ENCODE data around the gene RPS24. TPM values are rescaled to one million over a fixed set of nuclear protein-coding genes. Genes with fewer than 3 reads are reported as not detected.
"Not testable (repeated sequence)": the region's sequence is repeated elsewhere in the genome, so short reads cannot be mapped to it uniquely, and the experiment has no call there.

RPS24 gene
- total and polyA plus RNA-seq, 2 of the 13 experiments (the other 11 are each of a cell fraction or from before 2014, with no cell fraction given), result 2,690 to 3,319 TPM

DNA sequence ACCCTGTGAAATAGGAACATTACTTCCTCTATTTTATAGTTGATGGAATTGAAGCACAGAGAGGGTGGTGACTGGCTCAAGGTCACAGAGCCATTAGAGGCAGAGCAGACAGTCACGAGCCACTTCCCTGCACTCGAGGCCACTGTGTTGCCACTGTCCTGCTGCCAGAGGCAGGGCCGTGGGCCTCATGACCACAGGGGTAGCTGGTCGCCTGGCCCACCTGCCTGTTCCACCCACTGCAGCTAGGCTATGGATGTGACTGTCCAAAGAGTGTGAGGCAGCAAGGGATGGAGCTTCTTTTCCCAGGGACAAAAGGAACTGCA, 38.2 kb downstream of the RPS24 start:
- H4K20me1 ChIP-seq (ENCODE audit: insufficient read depth, low read length), result no peaks in the 10 kb centered on the region
- FAIRE-seq (no peak), DNase-seq (ENCODE audit: low spot score) (no peak), ATAC-seq (no peak)
- H3K79me2 ChIP-seq (ENCODE audit: insufficient read depth, low read length), result no peaks in the 10 kb centered on the region
- H3K4me3 ChIP-seq (replicated peaks in 1 of 3; ENCODE audit: insufficient read depth in 1 of 3, low read depth in 2 of 3, low read length in 3 of 3), result no peak overlapping the region
- H3K27me3 ChIP-seq (ENCODE audit: control insufficient read depth in 1 of 2, insufficient read depth in 2 of 2, low read length in 2 of 2), result no peaks in the 10 kb centered on the region
- no peak overlapping the region for H3K4me2 ChIP-seq (ENCODE audit: low read depth, low read length)
- H3K9me3 ChIP-seq (ENCODE audit: low read length), result no peaks in the 10 kb centered on the region
- no peak overlapping the region for H2AFZ ChIP-seq (ENCODE audit: low read length)
- TF ChIP-seq ZNF331 (CRISPR knock-in tag; IDR thresholded peaks at IDR 0.05) (no peak), ZNF768 (CRISPR knock-in tag; IDR thresholded peaks at IDR 0.05) (peak; percentile 88; the same call in 1 of the 2 replicates)
- TF ChIP-seq, protein P1, sequence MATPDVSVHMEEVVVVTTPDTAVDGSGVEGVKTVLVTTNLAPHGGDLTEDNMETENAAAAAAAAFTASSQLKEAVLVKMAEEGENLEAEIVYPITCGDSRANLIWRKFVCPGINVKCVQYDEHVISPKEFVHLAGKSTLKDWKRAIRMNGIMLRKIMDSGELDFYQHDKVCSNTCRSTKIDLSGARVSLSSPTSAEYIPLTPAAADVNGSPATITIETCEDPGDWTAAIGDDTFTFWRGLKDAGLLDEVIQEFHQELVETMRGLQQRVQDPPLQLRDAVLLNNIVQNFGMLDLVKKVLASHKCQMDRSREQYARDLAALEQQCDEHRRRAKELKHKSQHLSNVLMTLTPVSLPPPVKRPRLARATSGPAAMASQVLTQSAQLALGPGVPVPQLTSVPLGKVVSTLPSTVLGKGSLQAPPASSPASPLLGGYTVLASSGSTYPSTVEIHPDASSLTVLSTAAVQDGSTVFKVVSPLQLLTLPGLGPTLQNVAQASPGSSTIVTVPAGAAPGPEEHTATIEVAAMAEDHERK (CRISPR knock-in tag; IDR thresholded peaks at IDR 0.05; ENCODE audit: low read depth), result no peak
- H3K27ac ChIP-seq (ENCODE audit: extremely low read length, insufficient read depth, low read length), result no peak overlapping the region
- no TSS peak for BruUV-seq (replicated peaks)
- CTCF ChIA-PET (ENCODE audit: low intra/inter-chr PET ratio, low total read pairs), result no interaction called here
- 0% methylated on average over 3 of the region's 4 CpGs for WGBS (ENCODE audit: low lambda C conversion rate)
- in situ Hi-C loops (cut with HindIII; ENCODE audit: extremely low pct_ligation_motif_present, low pct_unique_long_range_greater_than_20kb) (no loop called here), intact Hi-C loops (cut with micrococcal nuclease; ENCODE audit: unreplicated experiment) (no loop called here)
- H3K36me3 ChIP-seq (replicated peaks in 1 of 2; ENCODE audit: control insufficient read depth in 1 of 2, insufficient read depth in 2 of 2, low read length in 2 of 2), result no peaks in the 10 kb centered on the region
- peaks cover 4% of the 10 kb centered on the region for H3K4me1 ChIP-seq (ENCODE audit: insufficient read depth, low read length)
- H3K9ac ChIP-seq (ENCODE audit: insufficient read depth, low read depth, low read length), result no peak overlapping the region
- POLR2A ChIA-PET, result no interaction called here

DNA sequence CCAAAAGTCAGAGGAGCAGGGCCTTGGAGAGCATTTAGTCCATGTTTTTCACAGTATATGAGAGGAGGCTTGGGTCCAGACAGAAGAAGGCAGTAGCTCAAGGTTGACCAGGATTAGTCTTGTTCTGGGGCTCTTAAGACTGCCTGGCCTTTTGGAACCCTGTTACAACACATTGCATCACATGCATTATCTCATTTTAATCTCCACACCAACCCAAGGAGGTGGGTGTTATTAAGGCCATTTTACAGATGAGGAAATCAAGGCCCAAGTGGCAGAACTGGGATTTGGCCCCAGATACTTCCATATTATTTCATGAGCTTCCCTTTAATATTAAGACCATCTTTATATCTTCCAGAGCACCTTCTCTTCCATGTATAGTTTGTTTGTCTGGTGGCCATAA, 38.8 kb downstream of the RPS24 start:
- CTCF ChIA-PET (ENCODE audit: low intra/inter-chr PET ratio, low total read pairs), result no interaction called here
- DNase-seq (ENCODE audit: low spot score), result no peak

DNA sequence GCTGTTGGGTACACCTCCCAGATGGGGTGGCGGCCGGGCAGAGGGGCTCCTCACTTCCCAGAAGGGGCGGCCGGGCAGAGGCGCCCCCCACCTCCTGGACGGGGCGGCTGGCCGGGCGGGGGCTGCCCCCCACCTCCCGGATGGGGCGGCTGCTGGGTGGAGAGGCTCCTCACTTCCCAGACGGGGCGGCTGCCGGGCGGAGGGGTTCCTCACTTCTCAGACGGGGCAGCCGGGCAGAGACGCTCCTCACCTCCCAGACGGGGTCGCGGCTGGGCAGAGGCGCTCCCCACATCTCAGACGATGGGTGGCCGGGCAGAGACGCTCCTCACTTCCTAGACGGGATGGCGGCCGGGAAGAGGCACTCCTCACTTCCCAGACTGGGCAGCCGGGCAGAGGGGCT, 42.1 kb downstream of the RPS24 start:
- WGBS (ENCODE audit: low lambda C conversion rate), result 60% methylated on average over 11 of the region's 29 CpGs

More for the DNA sequence above, 38.8 kb downstream of the RPS24 start:
- Histone ChIP-seq H4K20me1 (ENCODE audit: insufficient read depth, low read length) (no peaks in the 10 kb centered on the region), H3K9ac (ENCODE audit: insufficient read depth, low read depth, low read length) (no peak overlapping the region), H3K27me3 (ENCODE audit: control insufficient read depth in 1 of 2, insufficient read depth in 2 of 2, low read length in 2 of 2) (no peaks in the 10 kb centered on the region), H3K4me2 (ENCODE audit: low read depth, low read length) (no peak overlapping the region), H3K36me3 (replicated peaks in 1 of 2; ENCODE audit: control insufficient read depth in 1 of 2, insufficient read depth in 2 of 2, low read length in 2 of 2) (no peaks in the 10 kb centered on the region), H3K4me3 (replicated peaks in 1 of 3; ENCODE audit: insufficient read depth in 1 of 3, low read depth in 2 of 3, low read length in 3 of 3) (no peak overlapping the region), H3K4me1 (ENCODE audit: insufficient read depth, low read length) (no peaks in the 10 kb centered on the region), H3K79me2 (ENCODE audit: insufficient read depth, low read length) (no peaks in the 10 kb centered on the region), H3K9me3 (ENCODE audit: low read length) (no peaks in the 10 kb centered on the region), H3K27ac (ENCODE audit: extremely low read length, insufficient read depth, low read length) (no peak overlapping the region), H2AFZ (ENCODE audit: low read length) (no peak overlapping the region)
- in situ Hi-C loops (cut with HindIII; ENCODE audit: extremely low pct_ligation_motif_present, low pct_unique_long_range_greater_than_20kb) (no loop called here), intact Hi-C loops (cut with micrococcal nuclease; ENCODE audit: unreplicated experiment) (no loop called here)
- ATAC-seq (no peak), FAIRE-seq (no peak)
- POLR2A ChIA-PET, result no interaction called here
- no TSS peak for BruUV-seq (replicated peaks)
- TF ChIP-seq ZNF510 (CRISPR knock-in tag; IDR thresholded peaks at IDR 0.05; ENCODE audit: low read depth) (no peak), ZNF629 (CRISPR knock-in tag; conservative IDR thresholded peaks at IDR 0.05) (peak; percentile 42; the same call in 1 of the 2 replicates)

More for the DNA sequence above, 42.1 kb downstream of the RPS24 start:
- intact Hi-C loops (cut with micrococcal nuclease; ENCODE audit: unreplicated experiment); H3K27ac ChIP-seq (ENCODE audit: extremely low read length, insufficient read depth, low read length); in situ Hi-C loops (cut with HindIII; ENCODE audit: extremely low pct_ligation_motif_present, low pct_unique_long_range_greater_than_20kb); H3K27me3 ChIP-seq (ENCODE audit: control insufficient read depth in 1 of 2, insufficient read depth in 2 of 2, low read length in 2 of 2); FAIRE-seq; H3K79me2 ChIP-seq (ENCODE audit: insufficient read depth, low read length); H3K9me3 ChIP-seq (ENCODE audit: low read length); H3K36me3 ChIP-seq (replicated peaks in 1 of 2; ENCODE audit: control insufficient read depth in 1 of 2, insufficient read depth in 2 of 2, low read length in 2 of 2); H3K9ac ChIP-seq (ENCODE audit: insufficient read depth, low read depth, low read length); POLR2A ChIA-PET; H3K4me3 ChIP-seq (replicated peaks in 1 of 3; ENCODE audit: insufficient read depth in 1 of 3, low read depth in 2 of 3, low read length in 3 of 3); H3K4me1 ChIP-seq (ENCODE audit: insufficient read depth, low read length); BruUV-seq (replicated peaks); ATAC-seq; CTCF ChIA-PET (ENCODE audit: low intra/inter-chr PET ratio, low total read pairs); H2AFZ ChIP-seq (ENCODE audit: low read length); H3K4me2 ChIP-seq (ENCODE audit: low read depth, low read length); H4K20me1 ChIP-seq (ENCODE audit: insufficient read depth, low read length); DNase-seq (ENCODE audit: low spot score): not testable (repeated sequence)

Measured in HepG2 (cell line).